ENCODE data around the gene NLRP6. TPM values are rescaled to one million over a fixed set of nuclear protein-coding genes. Genes with fewer than 3 reads are reported as not detected.

NLRP6 gene
- polyA plus RNA-seq, 1 experiment: not detected

GRCh38 chr11:241634-242033 is 36.6 kb upstream of the NLRP6 start:
- CTCF ChIA-PET: interaction anchor here (1.2 to 3.4 kb wide), 2 partner anchors 9 to 127 kb away, joined by 3 to 21 read pairs; no protein-coding TSS in a partner anchor
- peaks cover 16% of the 10 kb centered on the region for H3K36me3 ChIP-seq (ENCODE audit: control insufficient read depth, insufficient read depth, low read length)
- TF ChIP-seq CTCF (IDR thresholded peaks at IDR 0.05; ENCODE audit: insufficient read depth, low read depth, low read length): no peak

GRCh38 chr11:244376-244775 is 33.8 kb upstream of the NLRP6 start:
- Histone ChIP-seq H3K36me3 (ENCODE audit: control insufficient read depth, insufficient read depth, low read length) (peaks cover 21% of the 10 kb centered on the region), H3K27me3 (ENCODE audit: control insufficient read depth, insufficient read depth, low read length) (no peaks in the 10 kb centered on the region), H3K4me3 (ENCODE audit: low read depth, low read length) (no peak overlapping the region)
- POLR2A ChIA-PET: no interaction called here
- CTCF ChIA-PET: no interaction called here
- TF ChIP-seq CTCF (IDR thresholded peaks at IDR 0.05; ENCODE audit: insufficient read depth, low read depth, low read length): no peak
- no peak for DNase-seq (ENCODE audit: low read depth)

More at GRCh38 chr11:241634-242033, 36.6 kb upstream of the NLRP6 start:
- POLR2A ChIA-PET: no interaction called here
- no peaks in the 10 kb centered on the region for H3K27me3 ChIP-seq (ENCODE audit: control insufficient read depth, insufficient read depth, low read length)
- no peak overlapping the region for H3K4me3 ChIP-seq (ENCODE audit: low read depth, low read length)
- no peak for DNase-seq (ENCODE audit: low read depth)

GRCh38 chr11:249062-249461 is 29.1 kb upstream of the NLRP6 start:
- POLR2A ChIA-PET: no interaction called here
- CTCF ChIA-PET: interaction anchor here (1.1 to 3.0 kb wide), 3 partner anchors 11 to 119 kb away, joined by 4 to 18 read pairs (median 10); no protein-coding TSS in a partner anchor
- Histone ChIP-seq H3K27me3 (ENCODE audit: control insufficient read depth, insufficient read depth, low read length) (no peaks in the 10 kb centered on the region), H3K4me3 (ENCODE audit: low read depth, low read length) (no peak overlapping the region), H3K36me3 (ENCODE audit: control insufficient read depth, insufficient read depth, low read length) (peaks cover 32% of the 10 kb centered on the region)
- DNase-seq (ENCODE audit: low read depth): no peak
- no peak for TF ChIP-seq CTCF (IDR thresholded peaks at IDR 0.05; ENCODE audit: insufficient read depth, low read depth, low read length)

GRCh38 chr11:250274-250673 is 27.9 kb upstream of the NLRP6 start:
- CTCF ChIA-PET: interaction anchor here (0.6 to 3.9 kb wide), 19 partner anchors 9 to 269 kb away, joined by 3 to 41 read pairs (median 6); partner anchors contain the start of genes IFITM2 and PGGHG
- H3K36me3 ChIP-seq (ENCODE audit: control insufficient read depth, insufficient read depth, low read length): peaks cover 27% of the 10 kb centered on the region
- no peaks in the 10 kb centered on the region for H3K27me3 ChIP-seq (ENCODE audit: control insufficient read depth, insufficient read depth, low read length)

GRCh38 chr11:250740-251299 is 27.4 kb upstream of the NLRP6 start:
- ChIA-PET CTCF (interaction anchor here (0.7 to 3.9 kb wide), 22 partner anchors 10 to 268 kb away, joined by 3 to 41 read pairs (median 4); partner anchors contain the start of genes IFITM2 and PGGHG), POLR2A (no interaction called here)
- peaks cover 25% of the 10 kb centered on the region for H3K36me3 ChIP-seq (ENCODE audit: control insufficient read depth, insufficient read depth, low read length)
- H3K4me3 ChIP-seq (ENCODE audit: low read depth, low read length): no peak overlapping the region
- TF ChIP-seq CTCF (IDR thresholded peaks at IDR 0.05; ENCODE audit: insufficient read depth, low read depth, low read length): peak; percentile 74
- H3K27me3 ChIP-seq (ENCODE audit: control insufficient read depth, insufficient read depth, low read length): no peaks in the 10 kb centered on the region
- no peak for DNase-seq (ENCODE audit: low read depth)

More at GRCh38 chr11:250274-250673, 27.9 kb upstream of the NLRP6 start:
- POLR2A ChIA-PET: no interaction called here
- DNase-seq (ENCODE audit: low read depth): no peak
- TF ChIP-seq CTCF (IDR thresholded peaks at IDR 0.05; ENCODE audit: insufficient read depth, low read depth, low read length): no peak
- no peak overlapping the region for H3K4me3 ChIP-seq (ENCODE audit: low read depth, low read length)
